PC-9 (cell line): Measurements from ENCODE around the gene HDDC3. TPM values are rescaled to one million over a fixed set of nuclear protein-coding genes. Genes with fewer than 3 reads are reported as not detected.

Experiments
- BruUV-seq: library from RNA; stranded (reverse); fragments of 400-500 nt; replicated peaks from 2 replicates; lab custom pipeline; 2021; lab: Mats Ljungman, UMichigan
- CTCF ChIA-PET: fragments of 300-600 bp; sonication (Branson Sonifier 250); formaldehyde crosslinking; loops from one replicate; lab custom pipeline; 2022; ENCODE audit warnings: antibody characterized with exemption; lab: Charles Lee
- POLR2A ChIA-PET: fragments of 300-600 bp; sonication (Branson Sonifier 250); formaldehyde crosslinking; loops from one replicate; lab custom pipeline; 2022; ENCODE audit warnings: antibody characterized with exemption; ENCODE audit not compliant: unreplicated experiment; lab: Charles Lee
- DNase-seq, 2 experiments: peaks; one replicate each; pipeline versions ENCODE4 v3.0.0 to v3.0.0-alpha.2; 2015 to 2022; ENCODE audit warnings: mixed read lengths in 1 of 2
- H2AFZ ChIP-seq: fragments of 200-600 bp; sonication (generic); 2 replicates; pipeline ENCODE4 v1.8.1; 2017; ENCODE audit warnings: antibody characterized with exemption
- H3F3A ChIP-seq: fragments of 200-600 bp; sonication (generic); 2 replicates; pipeline ENCODE4 v1.8.1; 2017; ENCODE audit warnings: antibody characterized with exemption, mild to moderate bottlenecking, low read depth; ENCODE audit not compliant: insufficient read depth
- H3K27ac ChIP-seq: fragments of 200-600 bp; sonication (generic); 2 replicates; pipeline ENCODE4 v1.6.1; 2016; ENCODE audit warnings: mixed run types
- H3K27me3 ChIP-seq: fragments of 200-600 bp; sonication (generic); 2 replicates; pipeline ENCODE4 v1.6.1; 2016; ENCODE audit warnings: low read depth, mixed run types; ENCODE audit not compliant: insufficient read depth
- H3K36me3 ChIP-seq: fragments of 200-600 bp; sonication (generic); 2 replicates; pipeline ENCODE4 v1.6.1; 2016; ENCODE audit warnings: low read depth, mixed run types
- H3K4me1 ChIP-seq: fragments of 200-600 bp; sonication (generic); replicated peaks from 2 replicates; pipeline ENCODE4 v1.6.1; 2016; ENCODE audit warnings: mixed run types; ENCODE audit not compliant: insufficient read depth
- H3K4me2 ChIP-seq: fragments of 200-600 bp; sonication (generic); 2 replicates; pipeline ENCODE4 v1.6.1; 2017; ENCODE audit warnings: mixed run types
- H3K4me3 ChIP-seq: fragments of 200-600 bp; sonication (generic); 2 replicates; pipeline ENCODE4 v1.6.1; 2016; ENCODE audit warnings: mixed run types
- H3K79me2 ChIP-seq: fragments of 200-600 bp; sonication (generic); 2 replicates; pipeline ENCODE4 v1.6.1; 2017; ENCODE audit warnings: low read depth, mixed run types
- H3K9me2 ChIP-seq: fragments of 200-600 bp; sonication (generic); 2 replicates; pipeline ENCODE4 v1.8.1; 2017; ENCODE audit warnings: mild to moderate bottlenecking; ENCODE audit not compliant: insufficient read depth
- H3K9me3 ChIP-seq: fragments of 200-600 bp; sonication (generic); 2 replicates; pipeline ENCODE4 v1.8.1; 2016; ENCODE audit warnings: low read depth; ENCODE audit not compliant: insufficient read depth
- H4K20me1 ChIP-seq: fragments of 200-600 bp; sonication (generic); 2 replicates; pipeline ENCODE4 v1.8.1; 2017; ENCODE audit not compliant: insufficient read depth
- EZH2 ChIP-seq: fragments of 200-600 bp; sonication (generic); IDR thresholded peaks from 2 replicates; pipeline ENCODE4 v1.8.0; 2017; ENCODE audit warnings: antibody characterized with exemption, low read depth
- intact Hi-C: fragments of 100-400 bp; cut with micrococcal nuclease; formaldehyde crosslinking; loops from one replicate; pipeline ENCODE4 v1.10.0; 2022; ENCODE audit not compliant: unreplicated experiment
- total RNA-seq: library from RNA; stranded (reverse); gene quantifications from 2 replicates; pipeline ENCODE4 v1.2.3, GENCODE V29; 2021
- TF ChIP-seq, protein P1 (sequence below): fragments of 200-600 bp; sonication (generic); conservative IDR thresholded peaks from 2 replicates; pipeline ENCODE4 v1.6.1; 2017; ENCODE audit warnings: mixed run types, antibody characterized with exemption, mild to moderate bottlenecking, moderate library complexity

HDDC3 gene
- total RNA-seq, 1 experiment from 2014 or later = 18.1 TPM

DNA sequence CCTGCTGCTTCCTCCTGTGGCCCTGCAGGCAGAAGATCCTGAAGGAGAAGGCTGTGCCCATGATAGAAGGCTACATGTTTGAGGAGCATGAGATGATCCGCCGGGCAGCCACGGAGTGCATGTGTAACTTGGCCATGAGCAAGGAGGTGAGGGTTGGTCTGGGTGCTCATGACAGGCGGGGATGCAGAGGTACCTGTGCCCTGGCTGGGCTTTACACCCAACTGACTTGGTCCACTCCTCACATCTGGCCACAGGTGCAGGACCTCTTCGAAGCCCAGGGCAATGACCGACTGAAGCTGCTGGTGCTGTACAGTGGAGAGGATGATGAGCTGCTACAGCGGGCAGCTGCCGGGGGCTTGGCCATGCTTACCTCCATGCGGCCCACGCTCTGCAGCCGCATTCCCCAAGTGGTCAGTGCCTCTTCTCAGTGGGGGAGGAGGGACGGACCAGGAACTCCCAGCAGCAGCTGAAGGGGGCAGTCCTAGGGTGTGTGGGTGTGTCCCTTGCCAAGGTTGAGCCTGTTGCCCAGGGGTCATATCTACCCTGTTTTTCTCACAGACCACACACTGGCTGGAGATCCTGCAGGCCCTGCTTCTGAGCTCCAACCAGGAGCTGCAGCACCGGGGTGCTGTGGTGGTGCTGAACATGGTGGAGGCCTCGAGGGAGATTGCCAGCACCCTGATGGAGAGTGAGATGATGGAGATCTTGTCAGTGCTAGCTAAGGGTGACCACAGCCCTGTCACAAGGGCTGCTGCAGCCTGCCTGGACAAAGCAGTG is 20.7 kb upstream of the HDDC3 start:
- Histone ChIP-seq H3K4me3 (no peak overlapping the region), H3K79me2 (peaks cover 23% of the 10 kb centered on the region), H3K27ac (no peak overlapping the region), H3K36me3 (no peaks in the 10 kb centered on the region; the same call in 1 of the 2 replicates), H3F3A (peaks cover 18% of the 10 kb centered on the region), H3K9me2 (no peaks in the 10 kb centered on the region), H3K4me1 (peaks cover 16% of the 10 kb centered on the region), H3K9me3 (no peaks in the 10 kb centered on the region), H3K4me2 (no peak overlapping the region), H4K20me1 (no peaks in the 10 kb centered on the region; the same call in 1 of the 2 replicates), H3K27me3 (no peaks in the 10 kb centered on the region), H2AFZ (no peak overlapping the region)
- intact Hi-C loops = no loop called here
- no TSS peak for BruUV-seq
- ChIA-PET POLR2A (no interaction called here), CTCF (interaction anchor here (0.7 kb wide), 1 partner anchor 20 kb away, joined by 3 read pairs; no protein-coding TSS in a partner anchor)
- no peak for TF ChIP-seq EZH2
- TF ChIP-seq, protein P1, sequence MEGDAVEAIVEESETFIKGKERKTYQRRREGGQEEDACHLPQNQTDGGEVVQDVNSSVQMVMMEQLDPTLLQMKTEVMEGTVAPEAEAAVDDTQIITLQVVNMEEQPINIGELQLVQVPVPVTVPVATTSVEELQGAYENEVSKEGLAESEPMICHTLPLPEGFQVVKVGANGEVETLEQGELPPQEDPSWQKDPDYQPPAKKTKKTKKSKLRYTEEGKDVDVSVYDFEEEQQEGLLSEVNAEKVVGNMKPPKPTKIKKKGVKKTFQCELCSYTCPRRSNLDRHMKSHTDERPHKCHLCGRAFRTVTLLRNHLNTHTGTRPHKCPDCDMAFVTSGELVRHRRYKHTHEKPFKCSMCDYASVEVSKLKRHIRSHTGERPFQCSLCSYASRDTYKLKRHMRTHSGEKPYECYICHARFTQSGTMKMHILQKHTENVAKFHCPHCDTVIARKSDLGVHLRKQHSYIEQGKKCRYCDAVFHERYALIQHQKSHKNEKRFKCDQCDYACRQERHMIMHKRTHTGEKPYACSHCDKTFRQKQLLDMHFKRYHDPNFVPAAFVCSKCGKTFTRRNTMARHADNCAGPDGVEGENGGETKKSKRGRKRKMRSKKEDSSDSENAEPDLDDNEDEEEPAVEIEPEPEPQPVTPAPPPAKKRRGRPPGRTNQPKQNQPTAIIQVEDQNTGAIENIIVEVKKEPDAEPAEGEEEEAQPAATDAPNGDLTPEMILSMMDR = no peak
- no peak for DNase-seq

DNA sequence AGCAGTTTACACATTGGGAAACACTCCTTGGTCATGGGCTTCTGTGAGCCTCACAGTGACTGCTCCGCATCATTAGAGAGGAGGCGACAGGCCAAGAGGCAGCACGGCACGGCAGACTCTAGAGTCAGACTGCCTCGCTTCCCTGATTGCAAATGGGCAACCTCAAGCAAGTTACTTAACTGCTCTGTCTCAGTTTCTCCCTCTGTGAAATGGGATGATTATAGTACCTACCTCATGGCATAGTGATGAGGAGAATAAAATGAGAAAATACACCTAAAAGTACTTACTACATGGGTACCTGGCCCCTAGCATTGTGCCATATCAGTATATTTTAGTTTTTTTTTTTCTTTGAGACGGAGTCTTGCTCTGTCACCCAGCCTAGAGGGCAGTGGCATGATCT is 18.3 kb upstream of the HDDC3 start:
- Histone ChIP-seq H4K20me1 (no peaks in the 10 kb centered on the region), H3K4me3 (no peak overlapping the region), H3K27ac (no peak overlapping the region), H3K27me3 (no peaks in the 10 kb centered on the region), H3K79me2 (peaks cover 5% of the 10 kb centered on the region), H2AFZ (no peak overlapping the region), H3K9me2 (no peaks in the 10 kb centered on the region), H3F3A (peaks cover 18% of the 10 kb centered on the region), H3K4me2 (no peak overlapping the region), H3K4me1 (peaks cover 8% of the 10 kb centered on the region), H3K9me3 (no peaks in the 10 kb centered on the region), H3K36me3 (no peaks in the 10 kb centered on the region; the same call in 1 of the 2 replicates)
- CTCF ChIA-PET = no interaction called here
- DNase-seq = no peak
- no TSS peak for BruUV-seq
- POLR2A ChIA-PET = no interaction called here
- intact Hi-C loops = no loop called here
- TF ChIP-seq EZH2 = no peak
- TF ChIP-seq, protein P1 = no peak

DNA sequence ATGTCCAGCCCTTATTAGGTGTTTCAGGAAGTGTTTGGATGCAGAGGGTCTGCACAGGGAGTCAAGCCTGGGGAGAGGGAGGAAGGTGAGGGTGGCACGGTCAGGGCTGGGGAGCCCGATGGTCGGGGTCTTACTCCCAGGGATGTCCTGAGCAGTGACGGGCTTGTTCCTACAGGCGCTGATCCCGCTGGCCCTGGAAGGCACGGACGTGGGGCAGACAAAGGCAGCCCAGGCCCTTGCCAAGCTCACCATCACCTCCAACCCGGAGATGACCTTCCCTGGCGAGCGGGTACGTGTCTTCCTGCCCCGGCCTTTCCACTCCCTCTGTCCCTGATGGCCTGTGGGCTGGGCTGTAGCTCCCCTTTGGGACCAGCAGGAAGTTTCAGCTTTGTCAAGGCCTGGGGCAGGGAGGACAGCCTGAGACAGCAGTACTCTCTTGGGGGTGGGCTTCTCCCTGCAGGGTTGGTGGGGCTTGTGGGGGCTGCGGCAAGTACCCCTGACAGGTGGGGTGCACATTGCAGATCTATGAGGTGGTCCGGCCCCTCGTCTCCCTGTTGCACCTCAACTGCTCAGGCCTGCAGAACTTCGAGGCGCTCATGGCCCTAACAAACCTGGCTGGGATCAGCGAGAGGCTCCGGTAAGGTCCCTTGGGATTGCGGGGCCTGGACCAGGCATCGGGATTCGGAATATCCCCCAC is 17.8 kb upstream of the HDDC3 start:
- H3K9me3 ChIP-seq = no peaks in the 10 kb centered on the region
- no peaks in the 10 kb centered on the region for H3K9me2 ChIP-seq
- H3K27me3 ChIP-seq = no peaks in the 10 kb centered on the region
- 0 out of 2 replicates have a peak overlapping the region, but pooled peaks have one; percentile 9 for H3K27ac ChIP-seq
- CTCF ChIA-PET = interaction anchor here (0.6 kb wide), 1 partner anchor 18 kb away, joined by 3 read pairs; no protein-coding TSS in a partner anchor
- peaks cover 18% of the 10 kb centered on the region for H3F3A ChIP-seq
- H3K4me1 ChIP-seq = peaks cover 6% of the 10 kb centered on the region; the same call in 1 of the 2 replicates
- intact Hi-C loops = no loop called here
- no peak overlapping the region for H3K4me3 ChIP-seq
- BruUV-seq = no TSS peak
- H3K79me2 ChIP-seq = no peaks in the 10 kb centered on the region
- no peaks in the 10 kb centered on the region; the same call in 1 of the 2 replicates for H3K36me3 ChIP-seq
- H3K4me2 ChIP-seq = no peak overlapping the region
- no peak for DNase-seq
- POLR2A ChIA-PET = no interaction called here
- no peak for TF ChIP-seq EZH2
- TF ChIP-seq, protein P1 = no peak
- no peaks in the 10 kb centered on the region for H4K20me1 ChIP-seq
- H2AFZ ChIP-seq = no peak overlapping the region
